ENCODE data around the gene RPL18A. TPM values are rescaled to one million over a fixed set of nuclear protein-coding genes. Genes with fewer than 3 reads are reported as not detected.

RPL18A gene
- total and polyA plus RNA-seq, 2 of the 13 experiments (the other 11 are each of a cell fraction or from before 2014, with no cell fraction given), result 1,471 to 2,004 TPM

DNA sequence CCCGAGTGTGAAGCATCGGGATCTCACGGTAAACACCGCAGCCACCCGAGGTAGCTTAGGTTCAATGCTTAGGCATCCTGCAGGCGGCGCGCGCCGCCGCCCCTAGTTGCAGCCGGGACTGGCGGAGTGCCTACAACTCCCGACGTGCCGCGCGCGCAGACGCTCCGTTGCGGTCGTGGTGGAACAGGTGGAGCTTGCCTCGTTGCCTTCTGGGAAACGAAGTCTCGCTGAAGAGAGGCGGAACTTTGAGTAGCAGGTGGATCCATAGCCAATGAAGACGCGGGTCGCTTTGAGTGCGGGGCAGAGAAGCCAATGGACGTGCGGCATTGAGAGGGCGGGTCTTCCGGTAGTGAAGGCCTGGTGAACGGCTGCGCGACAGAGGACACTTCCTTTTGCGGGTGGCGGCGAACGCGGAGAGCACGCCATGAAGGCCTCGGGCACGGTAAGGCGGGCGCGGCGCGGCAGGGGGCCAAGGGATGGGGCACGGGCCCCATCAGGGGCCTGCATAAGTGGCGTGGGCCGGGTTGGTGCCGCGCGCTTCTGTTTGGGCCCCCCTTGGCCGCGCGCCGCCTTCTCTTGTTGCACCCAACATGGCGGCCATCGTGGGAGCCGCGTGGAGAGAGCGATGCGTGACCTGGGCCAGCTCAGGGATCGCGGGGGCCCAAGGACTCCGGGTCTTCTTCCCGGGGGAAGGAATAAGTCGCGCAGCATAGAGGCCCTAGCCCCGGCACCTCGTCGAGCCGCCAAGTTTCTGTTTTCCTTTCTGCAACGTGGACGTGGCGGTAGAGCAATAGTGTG is at the start of gene RPL18A (continued):
- TF ChIP-seq, protein P1, sequence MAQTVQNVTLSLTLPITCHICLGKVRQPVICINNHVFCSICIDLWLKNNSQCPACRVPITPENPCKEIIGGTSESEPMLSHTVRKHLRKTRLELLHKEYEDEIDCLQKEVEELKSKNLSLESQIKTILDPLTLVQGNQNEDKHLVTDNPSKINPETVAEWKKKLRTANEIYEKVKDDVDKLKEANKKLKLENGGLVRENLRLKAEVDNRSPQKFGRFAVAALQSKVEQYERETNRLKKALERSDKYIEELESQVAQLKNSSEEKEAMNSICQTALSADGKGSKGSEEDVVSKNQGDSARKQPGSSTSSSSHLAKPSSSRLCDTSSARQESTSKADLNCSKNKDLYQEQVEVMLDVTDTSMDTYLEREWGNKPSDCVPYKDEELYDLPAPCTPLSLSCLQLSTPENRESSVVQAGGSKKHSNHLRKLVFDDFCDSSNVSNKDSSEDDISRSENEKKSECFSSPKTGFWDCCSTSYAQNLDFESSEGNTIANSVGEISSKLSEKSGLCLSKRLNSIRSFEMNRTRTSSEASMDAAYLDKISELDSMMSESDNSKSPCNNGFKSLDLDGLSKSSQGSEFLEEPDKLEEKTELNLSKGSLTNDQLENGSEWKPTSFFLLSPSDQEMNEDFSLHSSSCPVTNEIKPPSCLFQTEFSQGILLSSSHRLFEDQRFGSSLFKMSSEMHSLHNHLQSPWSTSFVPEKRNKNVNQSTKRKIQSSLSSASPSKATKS (CRISPR knock-in tag; IDR thresholded peaks at IDR 0.05), result no peak; the same call in 1 of the 2 replicates
- TF ChIP-seq, protein P2, sequence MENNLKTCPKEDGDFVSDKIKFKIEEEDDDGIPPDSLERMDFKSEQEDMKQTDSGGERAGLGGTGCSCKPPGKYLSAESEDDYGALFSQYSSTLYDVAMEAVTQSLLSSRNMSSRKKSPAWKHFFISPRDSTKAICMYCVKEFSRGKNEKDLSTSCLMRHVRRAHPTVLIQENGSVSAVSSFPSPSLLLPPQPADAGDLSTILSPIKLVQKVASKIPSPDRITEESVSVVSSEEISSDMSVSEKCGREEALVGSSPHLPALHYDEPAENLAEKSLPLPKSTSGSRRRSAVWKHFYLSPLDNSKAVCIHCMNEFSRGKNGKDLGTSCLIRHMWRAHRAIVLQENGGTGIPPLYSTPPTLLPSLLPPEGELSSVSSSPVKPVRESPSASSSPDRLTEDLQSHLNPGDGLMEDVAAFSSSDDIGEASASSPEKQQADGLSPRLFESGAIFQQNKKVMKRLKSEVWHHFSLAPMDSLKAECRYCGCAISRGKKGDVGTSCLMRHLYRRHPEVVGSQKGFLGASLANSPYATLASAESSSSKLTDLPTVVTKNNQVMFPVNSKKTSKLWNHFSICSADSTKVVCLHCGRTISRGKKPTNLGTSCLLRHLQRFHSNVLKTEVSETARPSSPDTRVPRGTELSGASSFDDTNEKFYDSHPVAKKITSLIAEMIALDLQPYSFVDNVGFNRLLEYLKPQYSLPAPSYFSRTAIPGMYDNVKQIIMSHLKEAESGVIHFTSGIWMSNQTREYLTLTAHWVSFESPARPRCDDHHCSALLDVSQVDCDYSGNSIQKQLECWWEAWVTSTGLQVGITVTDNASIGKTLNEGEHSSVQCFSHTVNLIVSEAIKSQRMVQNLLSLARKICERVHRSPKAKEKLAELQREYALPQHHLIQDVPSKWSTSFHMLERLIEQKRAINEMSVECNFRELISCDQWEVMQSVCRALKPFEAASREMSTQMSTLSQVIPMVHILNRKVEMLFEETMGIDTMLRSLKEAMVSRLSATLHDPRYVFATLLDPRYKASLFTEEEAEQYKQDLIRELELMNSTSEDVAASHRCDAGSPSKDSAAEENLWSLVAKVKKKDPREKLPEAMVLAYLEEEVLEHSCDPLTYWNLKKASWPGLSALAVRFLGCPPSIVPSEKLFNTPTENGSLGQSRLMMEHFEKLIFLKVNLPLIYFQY (CRISPR knock-in tag; IDR thresholded peaks at IDR 0.05; ENCODE audit: borderline replicate concordance), result no peak
- TF ChIP-seq JUN (CRISPR knock-in tag; IDR thresholded peaks at IDR 0.05) (no peak), ZBTB1 (CRISPR knock-in tag; IDR thresholded peaks at IDR 0.05; ENCODE audit: borderline replicate concordance) (no peak), ZNF12 (CRISPR knock-in tag; IDR thresholded peaks at IDR 0.05) (0 out of 2 replicates have a peak, but pooled peaks have one; percentile 6), ZNF709 (CRISPR knock-in tag; IDR thresholded peaks at IDR 0.05) (no peak; the same call in 1 of the 2 replicates), FIP1L1 (IDR thresholded peaks at IDR 0.05; ENCODE audit: borderline replicate concordance, insufficient read depth, low read depth, low read length) (no peak), ERF (CRISPR knock-in tag; IDR thresholded peaks at IDR 0.05) (no peak; the same call in 1 of the 2 replicates), TGIF2 (CRISPR knock-in tag; IDR thresholded peaks at IDR 0.05) (0 out of 2 replicates have a peak, but pooled peaks have one; percentile 42)
- TF ChIP-seq, protein P3, sequence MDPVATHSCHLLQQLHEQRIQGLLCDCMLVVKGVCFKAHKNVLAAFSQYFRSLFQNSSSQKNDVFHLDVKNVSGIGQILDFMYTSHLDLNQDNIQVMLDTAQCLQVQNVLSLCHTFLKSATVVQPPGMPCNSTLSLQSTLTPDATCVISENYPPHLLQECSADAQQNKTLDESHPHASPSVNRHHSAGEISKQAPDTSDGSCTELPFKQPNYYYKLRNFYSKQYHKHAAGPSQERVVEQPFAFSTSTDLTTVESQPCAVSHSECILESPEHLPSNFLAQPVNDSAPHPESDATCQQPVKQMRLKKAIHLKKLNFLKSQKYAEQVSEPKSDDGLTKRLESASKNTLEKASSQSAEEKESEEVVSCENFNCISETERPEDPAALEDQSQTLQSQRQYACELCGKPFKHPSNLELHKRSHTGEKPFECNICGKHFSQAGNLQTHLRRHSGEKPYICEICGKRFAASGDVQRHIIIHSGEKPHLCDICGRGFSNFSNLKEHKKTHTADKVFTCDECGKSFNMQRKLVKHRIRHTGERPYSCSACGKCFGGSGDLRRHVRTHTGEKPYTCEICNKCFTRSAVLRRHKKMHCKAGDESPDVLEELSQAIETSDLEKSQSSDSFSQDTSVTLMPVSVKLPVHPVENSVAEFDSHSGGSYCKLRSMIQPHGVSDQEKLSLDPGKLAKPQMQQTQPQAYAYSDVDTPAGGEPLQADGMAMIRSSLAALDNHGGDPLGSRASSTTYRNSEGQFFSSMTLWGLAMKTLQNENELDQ (CRISPR knock-in tag; IDR thresholded peaks at IDR 0.05; ENCODE audit: borderline replicate concordance), result no peak
- TF ChIP-seq, protein P4, sequence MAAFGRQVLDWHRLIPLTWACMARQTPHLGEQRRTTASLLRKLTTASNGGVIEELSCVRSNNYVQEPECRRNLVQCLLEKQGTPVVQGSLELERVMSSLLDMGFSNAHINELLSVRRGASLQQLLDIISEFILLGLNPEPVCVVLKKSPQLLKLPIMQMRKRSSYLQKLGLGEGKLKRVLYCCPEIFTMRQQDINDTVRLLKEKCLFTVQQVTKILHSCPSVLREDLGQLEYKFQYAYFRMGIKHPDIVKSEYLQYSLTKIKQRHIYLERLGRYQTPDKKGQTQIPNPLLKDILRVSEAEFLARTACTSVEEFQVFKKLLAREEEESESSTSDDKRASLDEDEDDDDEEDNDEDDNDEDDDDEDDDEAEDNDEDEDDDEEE (CRISPR knock-in tag; IDR thresholded peaks at IDR 0.05), result peak; percentile 71; the same call in 1 of the 2 replicates
- TF ChIP-seq, protein P5, sequence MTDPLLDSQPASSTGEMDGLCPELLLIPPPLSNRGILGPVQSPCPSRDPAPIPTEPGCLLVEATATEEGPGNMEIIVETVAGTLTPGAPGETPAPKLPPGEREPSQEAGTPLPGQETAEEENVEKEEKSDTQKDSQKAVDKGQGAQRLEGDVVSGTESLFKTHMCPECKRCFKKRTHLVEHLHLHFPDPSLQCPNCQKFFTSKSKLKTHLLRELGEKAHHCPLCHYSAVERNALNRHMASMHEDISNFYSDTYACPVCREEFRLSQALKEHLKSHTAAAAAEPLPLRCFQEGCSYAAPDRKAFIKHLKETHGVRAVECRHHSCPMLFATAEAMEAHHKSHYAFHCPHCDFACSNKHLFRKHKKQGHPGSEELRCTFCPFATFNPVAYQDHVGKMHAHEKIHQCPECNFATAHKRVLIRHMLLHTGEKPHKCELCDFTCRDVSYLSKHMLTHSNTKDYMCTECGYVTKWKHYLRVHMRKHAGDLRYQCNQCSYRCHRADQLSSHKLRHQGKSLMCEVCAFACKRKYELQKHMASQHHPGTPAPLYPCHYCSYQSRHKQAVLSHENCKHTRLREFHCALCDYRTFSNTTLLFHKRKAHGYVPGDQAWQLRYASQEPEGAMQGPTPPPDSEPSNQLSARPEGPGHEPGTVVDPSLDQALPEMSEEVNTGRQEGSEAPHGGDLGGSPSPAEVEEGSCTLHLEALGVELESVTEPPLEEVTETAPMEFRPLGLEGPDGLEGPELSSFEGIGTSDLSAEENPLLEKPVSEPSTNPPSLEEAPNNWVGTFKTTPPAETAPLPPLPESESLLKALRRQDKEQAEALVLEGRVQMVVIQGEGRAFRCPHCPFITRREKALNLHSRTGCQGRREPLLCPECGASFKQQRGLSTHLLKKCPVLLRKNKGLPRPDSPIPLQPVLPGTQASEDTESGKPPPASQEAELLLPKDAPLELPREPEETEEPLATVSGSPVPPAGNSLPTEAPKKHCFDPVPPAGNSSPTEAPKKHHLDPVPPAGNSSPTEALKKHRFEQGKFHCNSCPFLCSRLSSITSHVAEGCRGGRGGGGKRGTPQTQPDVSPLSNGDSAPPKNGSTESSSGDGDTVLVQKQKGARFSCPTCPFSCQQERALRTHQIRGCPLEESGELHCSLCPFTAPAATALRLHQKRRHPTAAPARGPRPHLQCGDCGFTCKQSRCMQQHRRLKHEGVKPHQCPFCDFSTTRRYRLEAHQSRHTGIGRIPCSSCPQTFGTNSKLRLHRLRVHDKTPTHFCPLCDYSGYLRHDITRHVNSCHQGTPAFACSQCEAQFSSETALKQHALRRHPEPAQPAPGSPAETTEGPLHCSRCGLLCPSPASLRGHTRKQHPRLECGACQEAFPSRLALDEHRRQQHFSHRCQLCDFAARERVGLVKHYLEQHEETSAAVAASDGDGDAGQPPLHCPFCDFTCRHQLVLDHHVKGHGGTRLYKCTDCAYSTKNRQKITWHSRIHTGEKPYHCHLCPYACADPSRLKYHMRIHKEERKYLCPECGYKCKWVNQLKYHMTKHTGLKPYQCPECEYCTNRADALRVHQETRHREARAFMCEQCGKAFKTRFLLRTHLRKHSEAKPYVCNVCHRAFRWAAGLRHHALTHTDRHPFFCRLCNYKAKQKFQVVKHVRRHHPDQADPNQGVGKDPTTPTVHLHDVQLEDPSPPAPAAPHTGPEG (CRISPR knock-in tag; IDR thresholded peaks at IDR 0.05), result no peak; the same call in 1 of the 2 replicates

Measured in HepG2 (cell line).